ENCODE measurements around the gene HS1BP3. TPM values are rescaled to one million over a fixed set of nuclear protein-coding genes. Genes with fewer than 3 reads are reported as not detected.

Gene HS1BP3
- total RNA-seq, 2 experiments from 2014 or later, result 8.8 to 10.1 TPM

DNA sequence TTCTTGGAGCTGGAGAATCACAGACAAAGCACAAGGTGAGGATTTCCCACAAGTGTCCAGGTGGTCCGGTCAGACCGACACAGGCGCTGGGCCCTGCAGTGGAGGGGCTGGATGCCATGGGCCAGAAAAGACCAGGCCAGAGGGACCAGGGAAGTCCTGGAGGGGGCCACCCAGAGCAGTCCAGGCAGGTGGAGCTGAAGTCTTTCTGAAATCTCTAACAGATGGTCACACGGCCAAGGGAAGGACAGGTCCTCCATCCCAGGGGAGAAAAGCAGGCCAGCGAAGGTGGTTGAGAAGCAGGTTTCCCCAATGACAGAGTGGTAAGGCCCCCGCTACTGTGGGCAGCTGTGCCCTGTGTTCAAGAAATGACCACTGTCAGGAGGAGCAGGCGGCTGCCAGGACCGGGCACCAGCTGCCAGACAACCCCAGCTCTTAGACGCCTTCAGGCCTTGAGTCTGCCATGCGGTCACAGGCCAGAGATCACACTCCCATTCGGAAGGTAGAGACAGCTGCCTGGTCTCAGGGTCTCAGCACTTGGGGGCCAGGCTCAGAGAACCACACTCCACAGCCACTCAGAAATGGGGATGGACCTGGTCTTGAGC is 25.9 kb downstream of the HS1BP3 start:
- Histone ChIP-seq H3K9me3 (ENCODE audit: control insufficient read depth in 1 of 2, insufficient read depth in 1 of 2, low read length in 2 of 2) (no peaks in the 10 kb centered on the region), H3K36me3 (ENCODE audit: insufficient read depth, low read length) (peaks cover 44% of the 10 kb centered on the region), H3K27me3 (ENCODE audit: control insufficient read depth in 1 of 2, insufficient read depth in 2 of 2, low read length in 2 of 2) (no peaks in the 10 kb centered on the region), H3K27ac (ENCODE audit: low read depth in 1 of 2, low read length in 2 of 2) (no peak overlapping the region), H3K4me3 (ENCODE audit: low read length) (no peak overlapping the region), H3K4me1 (ENCODE audit: insufficient read depth, low read length) (no peaks in the 10 kb centered on the region)
- ChIA-PET POLR2A (no interaction called here), CTCF (no interaction called here)
- H3K27ac Mint-ChIP-seq, result no peak overlapping the region
- ATAC-seq (ENCODE audit: poor library complexity) (no peak), DNase-seq (no peak)
- TF ChIP-seq, protein P1, sequence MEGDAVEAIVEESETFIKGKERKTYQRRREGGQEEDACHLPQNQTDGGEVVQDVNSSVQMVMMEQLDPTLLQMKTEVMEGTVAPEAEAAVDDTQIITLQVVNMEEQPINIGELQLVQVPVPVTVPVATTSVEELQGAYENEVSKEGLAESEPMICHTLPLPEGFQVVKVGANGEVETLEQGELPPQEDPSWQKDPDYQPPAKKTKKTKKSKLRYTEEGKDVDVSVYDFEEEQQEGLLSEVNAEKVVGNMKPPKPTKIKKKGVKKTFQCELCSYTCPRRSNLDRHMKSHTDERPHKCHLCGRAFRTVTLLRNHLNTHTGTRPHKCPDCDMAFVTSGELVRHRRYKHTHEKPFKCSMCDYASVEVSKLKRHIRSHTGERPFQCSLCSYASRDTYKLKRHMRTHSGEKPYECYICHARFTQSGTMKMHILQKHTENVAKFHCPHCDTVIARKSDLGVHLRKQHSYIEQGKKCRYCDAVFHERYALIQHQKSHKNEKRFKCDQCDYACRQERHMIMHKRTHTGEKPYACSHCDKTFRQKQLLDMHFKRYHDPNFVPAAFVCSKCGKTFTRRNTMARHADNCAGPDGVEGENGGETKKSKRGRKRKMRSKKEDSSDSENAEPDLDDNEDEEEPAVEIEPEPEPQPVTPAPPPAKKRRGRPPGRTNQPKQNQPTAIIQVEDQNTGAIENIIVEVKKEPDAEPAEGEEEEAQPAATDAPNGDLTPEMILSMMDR (IDR thresholded peaks at IDR 0.05), result no peak
- no peaks in the 10 kb centered on the region for H3K4me1 Mint-ChIP-seq (ENCODE audit: low read depth)
- H3K27me3 Mint-ChIP-seq, result no peaks in the 10 kb centered on the region
- no peaks in the 10 kb centered on the region for H3K9me3 Mint-ChIP-seq
- peaks cover 40% of the 10 kb centered on the region for H3K36me3 Mint-ChIP-seq (ENCODE audit: low read depth)
- intact Hi-C loops (cut with DNase I, micrococcal nuclease), result no loop called here
- H3K4me3 Mint-ChIP-seq, result no peak overlapping the region

DNA sequence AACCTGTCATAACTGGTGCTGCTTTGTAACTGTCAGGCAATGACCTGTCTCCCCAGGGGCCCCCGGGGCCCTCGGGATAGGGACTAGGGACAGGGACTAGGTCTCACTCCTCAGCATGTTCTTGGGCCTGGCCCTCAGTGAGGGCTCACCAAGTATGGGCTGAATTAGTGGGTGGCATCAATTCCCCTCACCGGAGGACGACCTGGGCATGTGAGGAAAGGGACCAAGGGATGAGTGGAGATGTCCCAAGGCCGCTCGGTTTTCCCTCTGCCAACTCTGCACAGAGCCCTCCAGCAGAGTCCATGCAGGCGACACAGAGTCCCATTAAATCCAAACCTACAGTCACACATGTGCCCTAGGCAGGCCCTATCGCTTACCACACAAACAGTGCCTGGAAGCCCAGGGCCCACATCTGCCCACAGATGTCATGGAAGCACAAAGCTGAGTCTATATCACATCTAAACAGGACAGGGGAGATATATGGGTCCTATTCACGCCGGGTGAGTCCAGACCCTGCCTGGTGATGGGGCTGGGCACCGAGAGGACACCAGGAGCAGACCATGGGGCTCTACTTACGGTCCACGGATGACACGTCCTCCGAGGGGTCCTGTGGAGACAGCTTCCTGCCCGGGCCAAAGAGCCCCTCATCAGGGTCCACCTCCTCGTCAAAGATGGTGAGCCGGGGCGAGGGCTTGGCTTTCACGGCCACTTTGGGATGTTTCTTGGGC is 26.6 kb downstream of the HS1BP3 start:
- no peak for ATAC-seq (ENCODE audit: poor library complexity)

DNA sequence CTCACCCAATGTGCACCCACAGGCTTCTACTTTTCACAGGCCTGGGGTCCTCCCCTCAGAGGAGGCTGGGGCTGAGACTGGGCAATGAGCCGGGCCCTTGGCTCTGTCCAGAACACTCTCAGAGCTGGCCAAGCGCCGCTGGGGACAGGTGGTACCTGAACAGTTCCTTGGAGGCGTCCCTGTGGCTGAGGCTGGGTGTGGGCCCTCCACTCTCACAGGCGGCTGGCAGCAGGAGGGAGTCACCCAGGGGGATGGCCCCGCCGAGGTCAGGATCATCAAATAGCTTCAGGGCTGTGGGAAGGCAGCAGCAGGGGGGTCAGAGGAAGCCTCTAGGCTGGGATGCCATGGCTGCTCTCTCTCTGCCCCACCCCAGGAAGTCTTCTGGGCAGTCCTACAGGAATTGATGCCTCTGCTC is 27.1 kb downstream of the HS1BP3 start:
- no peak overlapping the region for H3K4me3 Mint-ChIP-seq
- H3K36me3 ChIP-seq (ENCODE audit: insufficient read depth, low read length), result peaks cover 47% of the 10 kb centered on the region

More for the DNA sequence above, 26.6 kb downstream of the HS1BP3 start:
- no peaks in the 10 kb centered on the region for H3K27me3 Mint-ChIP-seq
- H3K27ac Mint-ChIP-seq, result no peak overlapping the region
- no peaks in the 10 kb centered on the region for H3K27me3 ChIP-seq (ENCODE audit: control insufficient read depth in 1 of 2, insufficient read depth in 2 of 2, low read length in 2 of 2)
- no peaks in the 10 kb centered on the region for H3K4me1 Mint-ChIP-seq (ENCODE audit: low read depth)
- H3K36me3 Mint-ChIP-seq (ENCODE audit: low read depth), result peaks cover 47% of the 10 kb centered on the region
- TF ChIP-seq, protein P1 (IDR thresholded peaks at IDR 0.05), result no peak
- H3K27ac ChIP-seq (ENCODE audit: low read depth in 1 of 2, low read length in 2 of 2), result no peak overlapping the region
- H3K4me3 ChIP-seq (ENCODE audit: low read length), result no peak overlapping the region
- DNase-seq, result no peak
- H3K4me1 ChIP-seq (ENCODE audit: insufficient read depth, low read length), result no peaks in the 10 kb centered on the region
- H3K9me3 ChIP-seq (ENCODE audit: control insufficient read depth in 1 of 2, insufficient read depth in 1 of 2, low read length in 2 of 2), result no peaks in the 10 kb centered on the region
- peaks cover 47% of the 10 kb centered on the region for H3K36me3 ChIP-seq (ENCODE audit: insufficient read depth, low read length)
- H3K4me3 Mint-ChIP-seq, result no peak overlapping the region
- H3K9me3 Mint-ChIP-seq, result no peaks in the 10 kb centered on the region
- POLR2A ChIA-PET, result no interaction called here
- CTCF ChIA-PET, result no interaction called here
- intact Hi-C loops (cut with DNase I, micrococcal nuclease), result no loop called here

More for the DNA sequence above, 27.1 kb downstream of the HS1BP3 start:
- Mint-ChIP-seq H3K4me1 (ENCODE audit: low read depth) (no peaks in the 10 kb centered on the region), H3K27ac (no peak overlapping the region), H3K27me3 (no peaks in the 10 kb centered on the region), H3K36me3 (ENCODE audit: low read depth) (peaks cover 49% of the 10 kb centered on the region), H3K9me3 (no peaks in the 10 kb centered on the region)
- no peak for DNase-seq
- H3K9me3 ChIP-seq (ENCODE audit: control insufficient read depth in 1 of 2, insufficient read depth in 1 of 2, low read length in 2 of 2), result no peaks in the 10 kb centered on the region
- no peaks in the 10 kb centered on the region for H3K27me3 ChIP-seq (ENCODE audit: control insufficient read depth in 1 of 2, insufficient read depth in 2 of 2, low read length in 2 of 2)
- H3K4me1 ChIP-seq (ENCODE audit: insufficient read depth, low read length), result no peaks in the 10 kb centered on the region
- H3K4me3 ChIP-seq (ENCODE audit: low read length), result no peak overlapping the region
- TF ChIP-seq, protein P1 (IDR thresholded peaks at IDR 0.05), result no peak
- intact Hi-C loops (cut with DNase I, micrococcal nuclease), result no loop called here
- ATAC-seq (ENCODE audit: poor library complexity), result no peak
- no peak overlapping the region for H3K27ac ChIP-seq (ENCODE audit: low read depth in 1 of 2, low read length in 2 of 2)
- CTCF ChIA-PET, result no interaction called here
- POLR2A ChIA-PET, result no interaction called here

Data from CD4-positive, alpha-beta T cell (primary cell).